ENCODE results near the gene NNT. TPM values are rescaled to one million over a fixed set of nuclear protein-coding genes. Genes with fewer than 3 reads are reported as not detected.

NNT gene
- total RNA-seq, 2 donors from 2014 or later: 89.6 to 174 TPM

DNA sequence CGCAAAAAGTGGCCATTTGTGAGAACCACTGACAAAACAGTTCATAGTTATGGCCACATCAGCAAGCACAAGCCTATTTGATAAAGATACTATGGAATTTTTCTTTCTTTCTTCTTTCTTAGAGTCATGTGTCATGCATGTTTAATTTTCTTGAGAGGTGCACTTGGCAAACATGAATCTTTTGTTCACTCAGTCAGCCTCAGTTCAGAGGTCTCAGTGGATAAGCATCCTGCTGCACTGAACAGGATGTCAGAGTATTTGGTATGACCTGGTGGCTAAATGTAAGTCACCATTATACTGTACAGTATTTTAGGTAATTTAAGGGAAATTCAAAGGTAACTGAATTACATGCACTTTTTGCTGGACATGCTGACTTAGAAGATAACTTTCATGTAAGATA is 5.4 kb downstream of the NNT start:
- no peaks in the 10 kb centered on the region for H3K9me3 Mint-ChIP-seq
- DNase-seq (ENCODE audit: low spot score in 2 of 2) (no peak), ATAC-seq (no peak)
- peaks cover 11 to 21% of the 10 kb centered on the region in 2 donors for H3K36me3 Mint-ChIP-seq
- H3K27ac Mint-ChIP-seq: no peak overlapping the region

DNA sequence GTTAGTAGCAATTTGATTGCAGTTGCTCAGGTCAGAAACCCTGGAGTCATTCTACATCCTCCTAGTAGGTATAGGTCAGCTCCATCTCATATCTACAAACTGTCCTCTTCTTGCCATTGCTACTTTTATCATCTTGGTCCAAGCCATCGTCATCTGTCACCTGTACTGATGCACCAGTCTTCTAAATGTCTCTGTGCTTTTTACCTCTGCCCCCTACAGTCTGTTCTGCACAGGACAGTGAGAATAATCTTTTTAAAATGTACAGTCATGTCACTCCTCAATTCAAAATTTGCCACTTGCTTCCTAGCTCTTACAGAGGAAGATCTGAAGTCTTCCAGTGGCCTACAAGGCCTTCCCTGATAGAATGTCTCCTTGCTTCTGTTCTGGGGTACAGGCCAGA is 6.8 kb downstream of the NNT start:
- DNase-seq (ENCODE audit: low spot score in 2 of 2): no peak
- Mint-ChIP-seq H3K27ac (peak overlapping the region in 1 of 2 donors; percentile 16), H3K36me3 (peaks cover 4 to 14% of the 10 kb centered on the region in 2 donors)

DNA sequence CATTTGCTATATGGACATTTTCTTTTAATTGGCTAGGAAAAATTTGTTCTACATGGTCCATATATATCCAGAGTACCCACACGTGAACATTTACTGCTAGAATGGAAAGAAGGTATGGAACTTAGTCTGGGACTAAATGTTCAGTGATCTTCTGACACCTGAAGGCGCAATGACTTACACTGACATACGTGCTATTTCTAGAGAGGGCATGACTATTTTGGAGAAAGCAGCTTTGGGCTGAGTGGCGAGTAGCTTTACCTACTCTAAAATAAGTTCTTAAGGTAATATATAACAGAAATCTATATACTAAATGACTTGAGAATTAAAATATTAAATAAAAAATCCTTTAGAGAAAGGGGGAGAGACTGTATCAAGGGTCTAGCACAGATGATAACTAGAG is 10.4 kb downstream of the NNT start:
- no peak for ATAC-seq
- Mint-ChIP-seq H3K27ac (no peak overlapping the region), H3K9me3 (no peaks in the 10 kb centered on the region), H3K36me3 (peaks cover 4 to 8% of the 10 kb centered on the region in 2 donors)
- no peak for DNase-seq (ENCODE audit: low spot score in 2 of 2)

More for the DNA sequence above, 6.8 kb downstream of the NNT start:
- peak; percentile 53 to 64 for ATAC-seq
- H3K9me3 Mint-ChIP-seq: no peaks in the 10 kb centered on the region

- no peak overlapping the region for H3K27ac Mint-ChIP-seq
- DNase-seq (ENCODE audit: low spot score in 2 of 2): no peak
Observed at GRCh38 chr5:43615445-43616184, 12.6 kb downstream of the NNT start.

GRCh38 chr5:43616535-43616934 is 13.6 kb downstream of the NNT start:
- H3K27ac Mint-ChIP-seq: no peak overlapping the region
- H3K36me3 Mint-ChIP-seq: peaks cover 0 to 22% of the 10 kb centered on the region in 2 donors
- H3K9me3 Mint-ChIP-seq: no peaks in the 10 kb centered on the region
- ATAC-seq (no peak), DNase-seq (ENCODE audit: low spot score in 2 of 2) (no peak)

More at GRCh38 chr5:43615445-43616184, 12.6 kb downstream of the NNT start:
- no peak for ATAC-seq
- peaks cover 4 to 15% of the 10 kb centered on the region in 2 donors for H3K36me3 Mint-ChIP-seq
- H3K9me3 Mint-ChIP-seq: no peaks in the 10 kb centered on the region

GRCh38 chr5:43619380-43619779 is 16.4 kb downstream of the NNT start:
- Mint-ChIP-seq H3K9me3 (no peaks in the 10 kb centered on the region), H3K27ac (peak overlapping the region in 1 of 2 donors; percentile 69), H3K36me3 (peaks cover 4 to 29% of the 10 kb centered on the region in 2 donors)
- no peak for ATAC-seq
- DNase-seq (ENCODE audit: low spot score in 2 of 2): no peak

GRCh38 chr5:43619911-43620310 is 16.9 kb downstream of the NNT start:
- Mint-ChIP-seq H3K36me3 (peaks cover 4 to 29% of the 10 kb centered on the region in 2 donors), H3K27ac (no peak overlapping the region), H3K9me3 (no peaks in the 10 kb centered on the region)
- DNase-seq (ENCODE audit: low spot score in 2 of 2) (no peak), ATAC-seq (no peak)

- no peak for DNase-seq (ENCODE audit: low spot score in 2 of 2)
- Mint-ChIP-seq H3K9me3 (no peaks in the 10 kb centered on the region), H3K36me3 (peaks cover 4 to 29% of the 10 kb centered on the region in 2 donors), H3K27ac (no peak overlapping the region)
- no peak for ATAC-seq
Observed at GRCh38 chr5:43620944-43621505, 18.0 kb downstream of the NNT start.

- ATAC-seq: no peak
- H3K27ac Mint-ChIP-seq: no peak overlapping the region
- no peak for DNase-seq (ENCODE audit: low spot score in 2 of 2)
- H3K36me3 Mint-ChIP-seq: peaks cover 4 to 27% of the 10 kb centered on the region in 2 donors
- H3K9me3 Mint-ChIP-seq: no peaks in the 10 kb centered on the region
Observed at GRCh38 chr5:43622074-43622473, 19.1 kb downstream of the NNT start.

GRCh38 chr5:43623048-43623680 is 20.2 kb downstream of the NNT start:
- no peak overlapping the region for H3K27ac Mint-ChIP-seq
- no peak for ATAC-seq
- DNase-seq (ENCODE audit: low spot score in 2 of 2): no peak
- no peaks in the 10 kb centered on the region for H3K9me3 Mint-ChIP-seq
- H3K36me3 Mint-ChIP-seq: peaks cover 4 to 20% of the 10 kb centered on the region in 2 donors

GRCh38 chr5:43627028-43627427 is 24.0 kb downstream of the NNT start:
- no peak overlapping the region for H3K27ac Mint-ChIP-seq
- peaks cover 5 to 11% of the 10 kb centered on the region in 2 donors for H3K36me3 Mint-ChIP-seq
- no peaks in the 10 kb centered on the region for H3K9me3 Mint-ChIP-seq
- ATAC-seq: no peak
- no peak for DNase-seq (ENCODE audit: low spot score in 2 of 2)

DNA sequence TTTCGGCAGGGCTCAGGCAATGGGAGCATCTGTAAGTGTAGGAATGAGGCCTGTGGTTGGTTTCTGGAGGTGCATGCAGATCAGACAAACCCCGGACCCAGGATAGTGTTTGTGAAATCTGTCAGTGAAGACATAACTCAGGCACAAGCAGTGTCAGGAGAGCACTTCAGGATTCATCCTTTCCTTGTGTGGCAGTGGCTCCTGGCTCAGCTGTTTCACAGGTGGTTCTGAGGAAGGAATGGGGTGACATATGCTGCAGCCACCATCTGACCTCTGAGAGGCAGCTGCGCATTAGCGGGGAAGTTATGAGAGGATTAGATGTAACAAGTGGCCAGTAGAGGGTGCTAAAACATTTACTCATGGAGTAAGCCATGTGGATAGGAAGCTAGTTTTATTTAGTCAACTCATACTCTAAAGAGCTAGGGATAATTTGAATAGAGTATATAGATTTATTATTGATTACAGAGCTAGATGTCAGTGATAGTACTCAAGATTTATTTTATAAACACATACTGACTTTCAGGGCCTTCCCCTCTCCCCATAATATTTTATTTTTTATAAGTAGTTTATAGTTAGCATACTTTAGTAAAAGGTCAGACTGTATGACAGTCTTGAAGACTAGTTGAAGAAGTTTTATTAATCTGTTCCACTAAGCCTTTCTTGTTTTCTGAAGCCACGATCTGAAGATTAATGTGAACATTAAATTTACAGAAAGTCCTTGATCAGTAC is 28.4 kb downstream of the NNT start:
- Mint-ChIP-seq H3K36me3 (peaks cover 9 to 12% of the 10 kb centered on the region in 2 donors), H3K27ac (no peak overlapping the region), H3K9me3 (no peaks in the 10 kb centered on the region)
- ATAC-seq: peak; percentile 81 to 87
- peak in 1 of 2 donors; percentile 22 for DNase-seq (ENCODE audit: low spot score in 2 of 2)

DNA sequence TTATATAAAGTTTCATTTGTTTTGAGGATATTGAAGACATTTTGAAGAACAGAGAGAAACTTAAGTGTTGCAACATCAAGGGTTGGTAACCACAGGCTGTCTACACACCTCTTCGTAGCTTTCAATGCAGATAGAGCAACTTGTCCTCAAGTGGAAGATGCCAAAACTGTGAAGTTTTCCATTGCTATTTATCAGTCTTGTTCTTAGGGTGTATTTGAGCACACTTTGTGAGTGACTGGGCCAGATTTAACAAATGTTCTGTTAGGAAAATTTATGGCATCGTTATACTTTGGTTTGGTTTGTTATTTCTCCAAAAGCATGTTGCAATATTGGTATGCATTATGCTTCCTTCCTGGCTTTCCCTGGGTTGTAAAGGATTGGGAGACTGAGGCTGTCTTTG is 31.6 kb downstream of the NNT start:
- no peaks in the 10 kb centered on the region for H3K9me3 Mint-ChIP-seq
- ATAC-seq (no peak), DNase-seq (ENCODE audit: low spot score in 2 of 2) (no peak)
- peaks cover 8 to 12% of the 10 kb centered on the region in 2 donors for H3K36me3 Mint-ChIP-seq
- H3K27ac Mint-ChIP-seq: no peak overlapping the region

DNA sequence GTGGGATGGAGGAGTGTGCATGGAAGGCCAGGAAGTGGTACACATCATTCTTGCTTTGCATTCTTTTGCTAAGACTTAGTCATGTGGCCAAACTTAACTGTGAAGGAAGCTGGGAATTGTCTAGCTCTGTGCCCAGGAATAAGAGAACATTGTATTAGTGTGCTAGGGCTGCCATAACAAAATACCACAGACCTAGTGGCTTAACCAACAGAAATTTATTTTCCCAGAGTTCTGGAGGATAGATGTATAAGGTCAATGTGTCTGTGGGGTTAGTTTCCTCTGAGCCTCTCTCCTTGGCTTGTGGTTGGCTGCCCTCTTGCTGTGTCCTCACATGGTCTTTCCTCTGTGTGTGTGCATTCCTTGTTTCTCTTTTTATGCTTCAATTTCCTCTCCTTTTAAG is 32.4 kb downstream of the NNT start:
- H3K36me3 Mint-ChIP-seq: peaks cover 4 to 12% of the 10 kb centered on the region in 2 donors
- no peaks in the 10 kb centered on the region for H3K9me3 Mint-ChIP-seq
- no peak overlapping the region for H3K27ac Mint-ChIP-seq
- DNase-seq (ENCODE audit: low spot score in 2 of 2): no peak
- ATAC-seq: no peak

DNA sequence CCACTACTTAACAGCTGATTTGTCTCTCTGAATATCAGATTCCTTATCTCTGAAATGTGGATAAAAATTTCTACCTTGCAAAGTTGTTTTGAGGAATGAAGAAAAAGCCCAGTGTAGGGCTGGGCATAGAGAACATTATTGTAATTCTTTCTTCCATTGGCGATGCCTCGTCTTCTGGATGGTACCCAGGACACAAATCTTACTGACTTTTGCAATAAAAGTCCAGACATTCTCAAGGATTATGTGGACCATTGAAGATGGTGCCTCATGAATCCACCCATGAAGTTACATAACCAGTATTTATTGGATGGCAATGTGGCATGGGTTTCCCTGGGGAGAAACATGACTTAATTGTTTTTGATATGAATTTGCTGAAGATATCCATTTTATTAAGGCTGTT is 33.1 kb downstream of the NNT start:
- no peak overlapping the region for H3K27ac Mint-ChIP-seq
- H3K36me3 Mint-ChIP-seq: peaks cover 4 to 12% of the 10 kb centered on the region in 2 donors
- ATAC-seq: no peak
- DNase-seq (ENCODE audit: low spot score in 2 of 2): no peak
- no peaks in the 10 kb centered on the region for H3K9me3 Mint-ChIP-seq

- ATAC-seq (no peak), DNase-seq (ENCODE audit: low spot score in 2 of 2) (no peak)
- Mint-ChIP-seq H3K36me3 (peaks cover 0 to 7% of the 10 kb centered on the region in 2 donors), H3K27ac (no peak overlapping the region), H3K9me3 (no peaks in the 10 kb centered on the region)
Observed at GRCh38 chr5:43637416-43637815, 34.4 kb downstream of the NNT start.

- peaks cover 0 to 7% of the 10 kb centered on the region in 2 donors for H3K36me3 Mint-ChIP-seq
- H3K27ac Mint-ChIP-seq: peak overlapping the region; percentile 7 to 39
- ATAC-seq (no peak), DNase-seq (ENCODE audit: low spot score in 2 of 2) (no peak)
- H3K9me3 Mint-ChIP-seq: no peaks in the 10 kb centered on the region
Observed at GRCh38 chr5:43638107-43638506, 35.1 kb downstream of the NNT start.

All from activated naive CD4-positive, alpha-beta T cell treated with anti-CD3 and anti-CD28 coated beads, Interleukin-2, amount 50 U/mL, for 72 hours (primary cell).